Fibroblast of pulmonary artery (primary cell): ENCODE data around the gene MAP3K9.
A peak's percentile ranks its signal among the peaks of the same experiment; 100 is the strongest.

ENCODE experiments used
- DNase-seq: peaks from one replicate; pipeline ENCODE4 v3.0.0-alpha.2; 2010; ENCODE audit warnings: low read depth
- H3K4me3 ChIP-seq: replicated peaks from 2 replicates; pipeline ENCODE4 v1.5.1; 2011; ENCODE audit warnings: low read depth, mild to moderate bottlenecking, control low read depth, low read length, moderate library complexity
- CTCF ChIP-seq: IDR thresholded peaks from 2 replicates; pipeline ENCODE4 v1.5.1; 2011; ENCODE audit warnings: mild to moderate bottlenecking, control low read depth, low read length, inconsistent platforms; ENCODE audit errors: missing control alignments

Gene MAP3K9

GRCh38 chr14:70845601-70846000 is 36.3 kb upstream of the MAP3K9 start:
- H3K4me3 ChIP-seq: no peak overlapping the region
- no peak for TF ChIP-seq CTCF
- no peak for DNase-seq

GRCh38 chr14:70842851-70843462 is 33.6 kb upstream of the MAP3K9 start:
- no peak for TF ChIP-seq CTCF
- peak; percentile 90 for DNase-seq
- no peak overlapping the region for H3K4me3 ChIP-seq

- H3K4me3 ChIP-seq: no peak overlapping the region
- DNase-seq: no peak
- no peak for TF ChIP-seq CTCF
Observed at GRCh38 chr14:70838076-70838475, 28.8 kb upstream of the MAP3K9 start.

- no peak for TF ChIP-seq CTCF
- DNase-seq: no peak
- no peak overlapping the region for H3K4me3 ChIP-seq
Observed at GRCh38 chr14:70836946-70837345, 27.6 kb upstream of the MAP3K9 start.

- no peak for DNase-seq
- no peak overlapping the region for H3K4me3 ChIP-seq
- no peak for TF ChIP-seq CTCF
Observed at GRCh38 chr14:70833884-70834283, 24.6 kb upstream of the MAP3K9 start.

GRCh38 chr14:70832561-70833305 is 23.4 kb upstream of the MAP3K9 start:
- TF ChIP-seq CTCF: no peak
- DNase-seq: peak; percentile 74
- H3K4me3 ChIP-seq: no peak overlapping the region
